Vagina (tissue), 2 donors: ENCODE measurements around the gene G2E3.

Source experiments
- POLR2AphosphoS5 ChIP-seq, 2 donors: sonication (generic); formaldehyde crosslinking; IDR thresholded peaks; one replicate each; pipeline ENCODE4 v1.9.0; 2017; ENCODE audit warnings: antibody characterized with exemption in 2 of 2, mild to moderate bottlenecking in 2 of 2, low read depth in 1 of 2; ENCODE audit not compliant: insufficient read depth in 1 of 2
- TF ChIP-seq, protein P1 (sequence below), 3 experiments: fragments of 450-650 bp in 2 of 3; fragments of 200-600 bp in 1 of 3; sonication (generic) in 1 of 3; IDR thresholded peaks; one replicate each; pipeline ENCODE4 v1.5.1; 2017 to 2019; ENCODE audit warnings: antibody characterized with exemption in 3 of 3, mild to moderate bottlenecking in 2 of 3, moderate library complexity in 2 of 3

- TF ChIP-seq, protein P1, sequence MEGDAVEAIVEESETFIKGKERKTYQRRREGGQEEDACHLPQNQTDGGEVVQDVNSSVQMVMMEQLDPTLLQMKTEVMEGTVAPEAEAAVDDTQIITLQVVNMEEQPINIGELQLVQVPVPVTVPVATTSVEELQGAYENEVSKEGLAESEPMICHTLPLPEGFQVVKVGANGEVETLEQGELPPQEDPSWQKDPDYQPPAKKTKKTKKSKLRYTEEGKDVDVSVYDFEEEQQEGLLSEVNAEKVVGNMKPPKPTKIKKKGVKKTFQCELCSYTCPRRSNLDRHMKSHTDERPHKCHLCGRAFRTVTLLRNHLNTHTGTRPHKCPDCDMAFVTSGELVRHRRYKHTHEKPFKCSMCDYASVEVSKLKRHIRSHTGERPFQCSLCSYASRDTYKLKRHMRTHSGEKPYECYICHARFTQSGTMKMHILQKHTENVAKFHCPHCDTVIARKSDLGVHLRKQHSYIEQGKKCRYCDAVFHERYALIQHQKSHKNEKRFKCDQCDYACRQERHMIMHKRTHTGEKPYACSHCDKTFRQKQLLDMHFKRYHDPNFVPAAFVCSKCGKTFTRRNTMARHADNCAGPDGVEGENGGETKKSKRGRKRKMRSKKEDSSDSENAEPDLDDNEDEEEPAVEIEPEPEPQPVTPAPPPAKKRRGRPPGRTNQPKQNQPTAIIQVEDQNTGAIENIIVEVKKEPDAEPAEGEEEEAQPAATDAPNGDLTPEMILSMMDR (IDR thresholded peaks at IDR 0.05), result no peak
- no peak for TF ChIP-seq POLR2AphosphoS5 (IDR thresholded peaks at IDR 0.05; ENCODE audit: insufficient read depth in 1 of 2, low read depth in 1 of 2)
Measured at GRCh38 chr14:30621354-30621939, 62.5 kb downstream of the G2E3 start.
